Peyer's patch (tissue), 4 donors: ENCODE results near the gene RHOU.

Source experiments
- POLR2A ChIP-seq, 2 donors: fragments of 450-650 bp; IDR thresholded peaks; one replicate each; pipeline ENCODE4 v1.5.1; 2017; ENCODE audit warnings: antibody characterized with exemption in 2 of 2, mild to moderate bottlenecking in 2 of 2, moderate library complexity in 2 of 2
- TF ChIP-seq, protein P1 (sequence below), 6 experiments: fragments of 450-650 bp in 4 of 6; fragments of 200-600 bp in 2 of 6; sonication (generic) in 1 of 6; IDR thresholded peaks; one replicate each; pipeline ENCODE4 v1.5.1; 2017 to 2019; ENCODE audit warnings: antibody characterized with exemption in 6 of 6, mild to moderate bottlenecking in 3 of 6, moderate library complexity in 1 of 6

DNA sequence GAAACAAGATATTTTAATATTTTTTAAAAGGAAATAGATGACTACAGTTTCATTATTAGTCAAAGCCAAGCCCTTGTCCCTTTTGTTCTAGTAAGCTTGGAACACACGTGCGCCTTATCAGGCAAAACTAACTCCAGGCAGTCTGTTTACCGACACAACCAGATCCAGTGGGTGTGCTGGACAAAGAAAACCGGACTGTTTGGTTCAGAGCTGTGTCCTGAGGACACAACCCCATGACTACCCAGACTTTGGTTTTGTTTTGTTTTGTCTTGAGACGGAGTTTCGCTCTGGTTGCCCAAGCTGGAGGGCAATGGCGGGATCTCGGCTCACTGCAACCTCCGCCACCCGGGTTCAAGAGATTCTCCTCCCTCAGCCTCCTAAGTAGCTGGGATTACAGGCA, 13.9 kb upstream of the RHOU start:
- TF ChIP-seq, protein P1, sequence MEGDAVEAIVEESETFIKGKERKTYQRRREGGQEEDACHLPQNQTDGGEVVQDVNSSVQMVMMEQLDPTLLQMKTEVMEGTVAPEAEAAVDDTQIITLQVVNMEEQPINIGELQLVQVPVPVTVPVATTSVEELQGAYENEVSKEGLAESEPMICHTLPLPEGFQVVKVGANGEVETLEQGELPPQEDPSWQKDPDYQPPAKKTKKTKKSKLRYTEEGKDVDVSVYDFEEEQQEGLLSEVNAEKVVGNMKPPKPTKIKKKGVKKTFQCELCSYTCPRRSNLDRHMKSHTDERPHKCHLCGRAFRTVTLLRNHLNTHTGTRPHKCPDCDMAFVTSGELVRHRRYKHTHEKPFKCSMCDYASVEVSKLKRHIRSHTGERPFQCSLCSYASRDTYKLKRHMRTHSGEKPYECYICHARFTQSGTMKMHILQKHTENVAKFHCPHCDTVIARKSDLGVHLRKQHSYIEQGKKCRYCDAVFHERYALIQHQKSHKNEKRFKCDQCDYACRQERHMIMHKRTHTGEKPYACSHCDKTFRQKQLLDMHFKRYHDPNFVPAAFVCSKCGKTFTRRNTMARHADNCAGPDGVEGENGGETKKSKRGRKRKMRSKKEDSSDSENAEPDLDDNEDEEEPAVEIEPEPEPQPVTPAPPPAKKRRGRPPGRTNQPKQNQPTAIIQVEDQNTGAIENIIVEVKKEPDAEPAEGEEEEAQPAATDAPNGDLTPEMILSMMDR (IDR thresholded peaks at IDR 0.05): no peak
- no peak for TF ChIP-seq POLR2A (IDR thresholded peaks at IDR 0.05)
